NCI-H2227 treated with DMSO at 0.1 percent for 48 hours (cell line): ENCODE measurements around the gene RNF150.

ENCODE experiments used
- DNase-seq: peaks from one replicate; lab custom pipeline; 2025; lab: John Stamatoyannopoulos, UW

The RNF150 gene

GRCh38 chr4:141131723-141132071 lies 1.6 kb downstream of the RNF150 start:
- no peak for DNase-seq

- no peak for DNase-seq
These were observed 2.2 kb downstream of the RNF150 start for GRCh38 chr4:141130947-141131605.

- no peak for DNase-seq
These were observed 5.4 kb downstream of the RNF150 start for GRCh38 chr4:141127884-141128283.

GRCh38 chr4:141126769-141127168 lies 6.5 kb downstream of the RNF150 start:
- no peak for DNase-seq

- DNase-seq = no peak
These were observed 9.0 kb downstream of the RNF150 start for GRCh38 chr4:141124224-141124623.

GRCh38 chr4:141121768-141122454 lies 11.4 kb downstream of the RNF150 start:
- DNase-seq = no peak

GRCh38 chr4:141121101-141121500 lies 12.2 kb downstream of the RNF150 start:
- DNase-seq = peak; percentile 7

- no peak for DNase-seq
These were observed 13.2 kb downstream of the RNF150 start for GRCh38 chr4:141120036-141120593.

- no peak for DNase-seq
These were observed 14.2 kb downstream of the RNF150 start for GRCh38 chr4:141119071-141119470.

- no peak for DNase-seq
These were observed 14.9 kb downstream of the RNF150 start for GRCh38 chr4:141118381-141118780.

GRCh38 chr4:141117935-141118334 lies 15.3 kb downstream of the RNF150 start:
- DNase-seq = no peak

GRCh38 chr4:141109983-141110382 lies 23.3 kb downstream of the RNF150 start:
- no peak for DNase-seq

GRCh38 chr4:141107927-141108326 lies 25.3 kb downstream of the RNF150 start:
- no peak for DNase-seq

GRCh38 chr4:141102367-141102766 lies 30.9 kb downstream of the RNF150 start:
- DNase-seq = no peak

GRCh38 chr4:141101511-141101910 lies 31.8 kb downstream of the RNF150 start:
- no peak for DNase-seq

GRCh38 chr4:141099326-141099725 lies 33.9 kb downstream of the RNF150 start:
- no peak for DNase-seq

GRCh38 chr4:141098163-141098562 lies 35.1 kb downstream of the RNF150 start:
- DNase-seq = no peak

GRCh38 chr4:141090473-141090872 lies 42.8 kb downstream of the RNF150 start:
- DNase-seq = no peak

- peak; percentile 43 for DNase-seq
These were observed 51.3 kb downstream of the RNF150 start for GRCh38 chr4:141081921-141082395.

- no peak for DNase-seq
These were observed 52.6 kb downstream of the RNF150 start for GRCh38 chr4:141080668-141081067.

- DNase-seq = no peak
These were observed 53.8 kb downstream of the RNF150 start for GRCh38 chr4:141079393-141079930.

- DNase-seq = no peak
These were observed 54.4 kb downstream of the RNF150 start for GRCh38 chr4:141078871-141079270.

GRCh38 chr4:141077611-141078225 lies 55.6 kb downstream of the RNF150 start:
- DNase-seq = no peak
